IPS-11a (cell line): ENCODE data around the gene LRRC56.

ENCODE experiments used
- H3K4me3 ChIP-seq: one replicate; pipeline ENCODE4 v1.5.1; 2013; ENCODE audit warnings: low read depth, low read length, control low read depth

The LRRC56 gene

DNA sequence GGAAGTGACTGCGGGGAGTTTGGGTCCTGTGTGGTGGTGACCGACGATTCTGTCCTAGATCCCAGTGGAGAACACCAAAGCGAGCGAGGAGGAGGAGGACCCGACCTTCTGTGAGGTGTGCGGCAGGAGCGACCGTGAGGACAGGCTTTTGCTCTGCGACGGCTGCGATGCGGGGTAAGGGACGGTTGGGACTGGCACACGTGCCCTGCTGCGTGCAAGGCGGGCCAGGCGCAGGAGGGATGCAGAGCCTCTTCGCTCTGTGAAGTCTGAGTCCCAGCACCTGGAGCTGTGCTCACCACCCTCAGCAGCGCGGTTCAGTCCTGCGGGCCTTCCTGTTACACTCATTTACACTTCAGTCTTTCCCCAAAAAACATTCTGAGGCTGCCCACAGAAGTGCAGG lies 55.2 kb downstream of the LRRC56 start:
- no peak overlapping the region for H3K4me3 ChIP-seq

DNA sequence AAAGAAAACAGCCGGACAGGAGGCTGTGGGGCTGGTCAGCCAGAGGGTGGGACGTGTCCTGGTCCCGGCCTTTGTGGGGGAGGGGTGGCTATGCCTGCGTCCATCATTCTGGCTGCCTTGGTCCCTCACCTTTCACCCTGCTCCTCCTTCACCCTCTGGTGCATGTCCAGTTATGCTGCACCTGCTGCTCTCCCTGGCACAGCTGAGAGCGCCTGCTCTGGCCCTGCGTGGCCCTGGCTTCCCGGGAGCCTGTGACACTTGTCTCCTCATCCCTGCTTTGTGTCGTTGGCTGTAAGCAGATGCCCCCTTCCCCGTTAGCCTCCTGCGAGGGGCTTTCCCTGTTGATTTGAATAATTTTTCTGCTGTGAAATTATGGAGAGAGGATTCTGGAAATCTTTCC lies 55.6 kb downstream of the LRRC56 start:
- no peak overlapping the region for H3K4me3 ChIP-seq

DNA sequence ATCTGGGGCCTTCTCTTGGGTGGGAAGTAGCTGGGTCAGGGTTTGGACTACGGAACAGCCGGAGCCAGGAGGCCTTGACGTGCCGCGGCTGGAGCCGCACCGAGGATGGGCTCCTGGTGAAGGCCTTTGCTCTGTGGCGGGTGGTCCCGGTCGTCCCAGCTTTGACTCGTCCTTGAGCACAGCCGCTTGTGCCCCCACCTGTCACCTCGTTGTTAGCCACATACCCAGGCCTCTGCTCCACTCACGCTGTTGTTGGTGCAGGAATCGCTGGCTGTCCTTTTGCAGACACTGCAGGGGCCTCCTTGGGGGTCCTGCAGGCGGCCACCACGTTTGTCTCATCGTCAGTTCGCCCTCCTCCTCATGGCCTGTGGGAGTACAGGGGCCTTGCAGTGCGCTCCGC lies 56.0 kb downstream of the LRRC56 start:
- no peak overlapping the region for H3K4me3 ChIP-seq

- H3K4me3 ChIP-seq: no peak overlapping the region
Measured at GRCh38 chr11:595400-595799, 58.1 kb downstream of the LRRC56 start.

GRCh38 chr11:596374-596773 lies 59.0 kb downstream of the LRRC56 start:
- no peak overlapping the region for H3K4me3 ChIP-seq

- no peak overlapping the region for H3K4me3 ChIP-seq
Measured at GRCh38 chr11:597166-597725, 59.9 kb downstream of the LRRC56 start.

- no peak overlapping the region for H3K4me3 ChIP-seq
Measured at GRCh38 chr11:598005-598680, 60.8 kb downstream of the LRRC56 start.

- no peak overlapping the region for H3K4me3 ChIP-seq
Measured at GRCh38 chr11:601573-602245, 64.4 kb downstream of the LRRC56 start.

DNA sequence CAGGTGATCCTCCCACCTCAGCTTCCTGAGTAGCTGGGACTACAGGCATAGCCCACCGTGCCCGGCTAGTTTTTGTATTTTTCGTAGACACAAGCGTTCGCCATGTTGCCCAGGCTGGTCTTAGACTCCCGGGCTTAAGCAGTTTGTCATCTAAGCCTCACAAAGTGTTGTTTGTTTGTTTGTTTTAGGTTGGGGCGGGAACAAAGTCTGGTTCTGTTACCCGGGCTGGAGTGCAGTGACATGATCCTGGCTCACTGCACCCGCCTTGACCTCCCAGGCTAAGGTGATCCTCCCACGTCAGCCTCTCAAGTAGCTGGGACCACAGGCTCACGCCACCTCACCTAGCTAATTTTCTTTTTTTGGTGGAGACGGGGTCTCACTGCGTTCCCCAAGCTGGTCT lies 65.8 kb downstream of the LRRC56 start:
- no peak overlapping the region for H3K4me3 ChIP-seq
